ENCODE data around the gene SLC6A2. TPM values are rescaled to one million over a fixed set of nuclear protein-coding genes. Genes with fewer than 3 reads are reported as not detected.
"Not testable (repeated sequence)": the region's sequence is repeated elsewhere in the genome, so short reads cannot be mapped to it uniquely, and the experiment has no call there.

Gene SLC6A2
- total RNA-seq, result not detected

- DNase-seq (no peak), ATAC-seq (no peak)
- no peak within 1 kb of the TSS for H3K4me3 Mint-ChIP-seq
- no peaks in the 10 kb centered on the region for H3K36me3 Mint-ChIP-seq (ENCODE audit: low read depth)
- POLR2A ChIA-PET, result no interaction called here
- H3K9me3 Mint-ChIP-seq (ENCODE audit: insufficient read depth), result no peaks in the 10 kb centered on the region
- no peaks in the 10 kb centered on the region for H3K4me1 Mint-ChIP-seq (ENCODE audit: low read depth)
- peaks cover 9% of the 10 kb centered on the region for H3K27me3 Mint-ChIP-seq (ENCODE audit: low read depth)
- H3K27ac Mint-ChIP-seq, result no peak within 1 kb of the TSS
- CTCF ChIA-PET, result no interaction called here
Observed at GRCh38 chr16:55655897-55656681, at the start of gene SLC6A2. Gene SLC6A2 (plus strand): TSS chr16:55655988. CDS start chr16:55656695, 707 bp downstream.

GRCh38 chr16:55613613-55614335, 42.0 kb upstream of the SLC6A2 start:
- ATAC-seq (no peak), DNase-seq (no peak)
- H3K27ac Mint-ChIP-seq, result no peak overlapping the region
- H3K27me3 Mint-ChIP-seq (ENCODE audit: low read depth), result no peaks in the 10 kb centered on the region
- no peaks in the 10 kb centered on the region for H3K9me3 Mint-ChIP-seq (ENCODE audit: insufficient read depth)
- no peak overlapping the region for H3K4me3 Mint-ChIP-seq
- H3K36me3 Mint-ChIP-seq (ENCODE audit: low read depth), result no peaks in the 10 kb centered on the region
- ChIA-PET CTCF (no interaction called here), POLR2A (no interaction called here)
- no peaks in the 10 kb centered on the region for H3K4me1 Mint-ChIP-seq (ENCODE audit: low read depth)

GRCh38 chr16:55615071-55615470, 40.7 kb upstream of the SLC6A2 start:
- Mint-ChIP-seq H3K27me3 (ENCODE audit: low read depth) (no peaks in the 10 kb centered on the region), H3K4me3 (no peak overlapping the region), H3K9me3 (ENCODE audit: insufficient read depth) (no peaks in the 10 kb centered on the region), H3K36me3 (ENCODE audit: low read depth) (no peaks in the 10 kb centered on the region), H3K27ac (no peak overlapping the region), H3K4me1 (ENCODE audit: low read depth) (no peaks in the 10 kb centered on the region)
- DNase-seq, result no peak
- CTCF ChIA-PET, result no interaction called here
- POLR2A ChIA-PET, result no interaction called here
- no peak for ATAC-seq

- H3K27me3 Mint-ChIP-seq (ENCODE audit: low read depth); ATAC-seq; CTCF ChIA-PET; H3K4me3 Mint-ChIP-seq; H3K9me3 Mint-ChIP-seq (ENCODE audit: insufficient read depth); H3K27ac Mint-ChIP-seq; DNase-seq; H3K36me3 Mint-ChIP-seq (ENCODE audit: low read depth); POLR2A ChIA-PET; H3K4me1 Mint-ChIP-seq (ENCODE audit: low read depth): not testable (repeated sequence)
Observed at GRCh38 chr16:55615670-55616069, 40.1 kb upstream of the SLC6A2 start.

GRCh38 chr16:55621771-55622170, 34.0 kb upstream of the SLC6A2 start:
- H3K36me3 Mint-ChIP-seq (ENCODE audit: low read depth), result no peaks in the 10 kb centered on the region
- POLR2A ChIA-PET, result no interaction called here
- no peak for DNase-seq
- H3K4me1 Mint-ChIP-seq (ENCODE audit: low read depth), result no peaks in the 10 kb centered on the region
- H3K27ac Mint-ChIP-seq, result no peak overlapping the region
- CTCF ChIA-PET, result no interaction called here
- no peak overlapping the region for H3K4me3 Mint-ChIP-seq
- no peaks in the 10 kb centered on the region for H3K27me3 Mint-ChIP-seq (ENCODE audit: low read depth)
- H3K9me3 Mint-ChIP-seq (ENCODE audit: insufficient read depth), result no peaks in the 10 kb centered on the region
- no peak for ATAC-seq

- DNase-seq, result no peak
- ChIA-PET CTCF (no interaction called here), POLR2A (no interaction called here)
- no peak for ATAC-seq
- no peaks in the 10 kb centered on the region for H3K27me3 Mint-ChIP-seq (ENCODE audit: low read depth)
- H3K9me3 Mint-ChIP-seq (ENCODE audit: insufficient read depth), result no peaks in the 10 kb centered on the region
- no peaks in the 10 kb centered on the region for H3K36me3 Mint-ChIP-seq (ENCODE audit: low read depth)
- no peak overlapping the region for H3K4me3 Mint-ChIP-seq
- H3K27ac Mint-ChIP-seq, result no peak overlapping the region
- no peaks in the 10 kb centered on the region for H3K4me1 Mint-ChIP-seq (ENCODE audit: low read depth)
Observed at GRCh38 chr16:55622272-55622671, 33.5 kb upstream of the SLC6A2 start.

GRCh38 chr16:55622930-55623561, 32.7 kb upstream of the SLC6A2 start:
- Mint-ChIP-seq H3K36me3 (ENCODE audit: low read depth) (no peaks in the 10 kb centered on the region), H3K27ac (no peak overlapping the region), H3K27me3 (ENCODE audit: low read depth) (no peaks in the 10 kb centered on the region), H3K4me3 (no peak overlapping the region), H3K4me1 (ENCODE audit: low read depth) (no peaks in the 10 kb centered on the region), H3K9me3 (ENCODE audit: insufficient read depth) (no peaks in the 10 kb centered on the region)
- POLR2A ChIA-PET, result no interaction called here
- ATAC-seq (no peak), DNase-seq (no peak)
- CTCF ChIA-PET, result interaction anchor here (0.5 kb wide), 1 partner anchor 86 kb away, joined by 3 read pairs; no protein-coding TSS in a partner anchor

- Mint-ChIP-seq H3K9me3 (ENCODE audit: insufficient read depth) (no peaks in the 10 kb centered on the region), H3K36me3 (ENCODE audit: low read depth) (no peaks in the 10 kb centered on the region), H3K27me3 (ENCODE audit: low read depth) (no peaks in the 10 kb centered on the region), H3K4me1 (ENCODE audit: low read depth) (no peaks in the 10 kb centered on the region), H3K4me3 (no peak overlapping the region), H3K27ac (no peak overlapping the region)
- POLR2A ChIA-PET, result no interaction called here
- ATAC-seq (no peak), DNase-seq (no peak)
- CTCF ChIA-PET, result no interaction called here
Observed at GRCh38 chr16:55623640-55624039, 32.1 kb upstream of the SLC6A2 start.

GRCh38 chr16:55624696-55625095, 31.1 kb upstream of the SLC6A2 start:
- no peak for DNase-seq
- no peak overlapping the region for H3K27ac Mint-ChIP-seq
- CTCF ChIA-PET, result no interaction called here
- H3K36me3 Mint-ChIP-seq (ENCODE audit: low read depth), result no peaks in the 10 kb centered on the region
- H3K4me1 Mint-ChIP-seq (ENCODE audit: low read depth), result no peaks in the 10 kb centered on the region
- H3K4me3 Mint-ChIP-seq, result no peak overlapping the region
- POLR2A ChIA-PET, result no interaction called here
- no peaks in the 10 kb centered on the region for H3K27me3 Mint-ChIP-seq (ENCODE audit: low read depth)
- no peak for ATAC-seq
- H3K9me3 Mint-ChIP-seq (ENCODE audit: insufficient read depth), result no peaks in the 10 kb centered on the region

- no peaks in the 10 kb centered on the region for H3K27me3 Mint-ChIP-seq (ENCODE audit: low read depth)
- DNase-seq, result no peak
- no peak for ATAC-seq
- H3K27ac Mint-ChIP-seq, result no peak overlapping the region
- H3K9me3 Mint-ChIP-seq (ENCODE audit: insufficient read depth), result no peaks in the 10 kb centered on the region
- POLR2A ChIA-PET, result no interaction called here
- no peaks in the 10 kb centered on the region for H3K4me1 Mint-ChIP-seq (ENCODE audit: low read depth)
- H3K4me3 Mint-ChIP-seq, result no peak overlapping the region
- no peaks in the 10 kb centered on the region for H3K36me3 Mint-ChIP-seq (ENCODE audit: low read depth)
- CTCF ChIA-PET, result no interaction called here
Observed at GRCh38 chr16:55625843-55626242, 29.9 kb upstream of the SLC6A2 start.

- H3K4me3 Mint-ChIP-seq, result no peak overlapping the region
Observed at GRCh38 chr16:55628306-55628968, 27.4 kb upstream of the SLC6A2 start.

GRCh38 chr16:55630774-55631173, 25.0 kb upstream of the SLC6A2 start:
- Mint-ChIP-seq H3K36me3 (ENCODE audit: low read depth) (no peaks in the 10 kb centered on the region), H3K27me3 (ENCODE audit: low read depth) (no peaks in the 10 kb centered on the region), H3K4me3 (no peak overlapping the region), H3K27ac (no peak overlapping the region), H3K4me1 (ENCODE audit: low read depth) (no peaks in the 10 kb centered on the region), H3K9me3 (ENCODE audit: insufficient read depth) (no peaks in the 10 kb centered on the region)
- DNase-seq (no peak), ATAC-seq (no peak)
- CTCF ChIA-PET, result no interaction called here
- POLR2A ChIA-PET, result no interaction called here

More at GRCh38 chr16:55628306-55628968, 27.4 kb upstream of the SLC6A2 start:
- no peaks in the 10 kb centered on the region for H3K36me3 Mint-ChIP-seq (ENCODE audit: low read depth)
- H3K27ac Mint-ChIP-seq, result no peak overlapping the region
- ChIA-PET CTCF (no interaction called here), POLR2A (no interaction called here)
- H3K27me3 Mint-ChIP-seq (ENCODE audit: low read depth), result no peaks in the 10 kb centered on the region
- no peak for ATAC-seq
- no peaks in the 10 kb centered on the region for H3K9me3 Mint-ChIP-seq (ENCODE audit: insufficient read depth)
- DNase-seq, result no peak
- no peaks in the 10 kb centered on the region for H3K4me1 Mint-ChIP-seq (ENCODE audit: low read depth)
